H1 (cell line): ENCODE measurements around the gene ZNF18.
A peak's percentile ranks its signal among the peaks of the same experiment; 100 is the strongest.

Experiments used
- ASH2L ChIP-seq: fragments of 200-600, 300-600 bp; sonication (generic); IDR thresholded peaks from one replicate; pipeline ENCODE4 v1.7.1; 2017; ENCODE audit warnings: low read length
- BRCA1 ChIP-seq: IDR thresholded peaks from 2 replicates; pipeline ENCODE4 v1.6.1; 2012; ENCODE audit warnings: low read depth, low read length, improper control_type of control experiment
- CHD2 ChIP-seq: IDR thresholded peaks from 2 replicates; pipeline ENCODE4 v1.6.1; 2012; ENCODE audit warnings: low read length, improper control_type of control experiment
- EP300 ChIP-seq, 2 experiments: IDR thresholded peaks; 1 replicate in 1 of 2; 2 replicates in 1 of 2; pipeline ENCODE4 v1.6.1; 2011 to 2012; ENCODE audit warnings: low read depth in 2 of 2, low read length in 2 of 2, mild to moderate bottlenecking in 2 of 2, borderline replicate concordance in 1 of 2, inconsistent platforms in 1 of 2, moderate library complexity in 1 of 2
- EZH2 ChIP-seq: fragments of 200-600 bp; sonication (generic); IDR thresholded peaks from 2 replicates; pipeline ENCODE4 v1.7.1; 2012; ENCODE audit warnings: low read depth, mild to moderate bottlenecking, moderate library complexity, low read length, inconsistent platforms; ENCODE audit not compliant: severe bottlenecking
- POLR2A ChIP-seq, 2 experiments: IDR thresholded peaks; 1 replicate in 1 of 2; 2 replicates in 1 of 2; pipeline ENCODE4 v1.6.1; 2011; ENCODE audit warnings: low read depth in 2 of 2, low read length in 2 of 2, mild to moderate bottlenecking in 2 of 2; ENCODE audit errors: control extremely low read depth in 1 of 2
- RAD21 ChIP-seq, 2 experiments: IDR thresholded peaks in 1 of 2; conservative IDR thresholded peaks in 1 of 2; 2 replicates each; pipeline ENCODE4 v1.6.1; 2011; ENCODE audit warnings: low read depth in 2 of 2, low read length in 2 of 2, improper control_type of control experiment in 1 of 2, inconsistent platforms in 1 of 2, mild to moderate bottlenecking in 1 of 2, moderate library complexity in 1 of 2
- RXRA ChIP-seq: IDR thresholded peaks from 2 replicates; pipeline ENCODE4 v1.6.1; 2011; ENCODE audit warnings: low read depth, mild to moderate bottlenecking, low read length, moderate library complexity; ENCODE audit not compliant: insufficient read depth
- SIN3A ChIP-seq, 2 experiments: IDR thresholded peaks in 1 of 2; conservative IDR thresholded peaks in 1 of 2; 2 replicates each; pipeline ENCODE4 v1.6.1; 2011 to 2012; ENCODE audit warnings: low read length in 2 of 2, improper control_type of control experiment in 1 of 2, low read depth in 1 of 2, mild to moderate bottlenecking in 1 of 2
- SP1 ChIP-seq: IDR thresholded peaks from 2 replicates; pipeline ENCODE4 v1.6.1; 2011; ENCODE audit warnings: low read depth, low read length
- SP2 ChIP-seq: IDR thresholded peaks from 2 replicates; pipeline ENCODE4 v1.6.1; 2012; ENCODE audit warnings: mild to moderate bottlenecking, low read length, inconsistent platforms
- TF ChIP-seq, protein P1 (sequence below), 3 experiments: IDR thresholded peaks; 1 replicate in 2 of 3; 2 replicates in 1 of 3; pipeline versions ENCODE4 v1.5.1 to v1.6.1; 2011; ENCODE audit warnings: low read length in 3 of 3, mild to moderate bottlenecking in 3 of 3, inconsistent platforms in 2 of 3, low read depth in 1 of 3, moderate library complexity in 1 of 3; ENCODE audit not compliant: insufficient read depth in 1 of 3; ENCODE audit errors: control extremely low read depth in 1 of 3
- TF ChIP-seq, protein P2 (sequence below): IDR thresholded peaks from 2 replicates; pipeline ENCODE4 v1.6.1; 2012; ENCODE audit warnings: inconsistent platforms
- TF ChIP-seq, protein P3 (sequence below): IDR thresholded peaks from 2 replicates; pipeline ENCODE4 v1.6.1; 2011; ENCODE audit warnings: low read depth, mild to moderate bottlenecking, low read length; ENCODE audit not compliant: insufficient read depth

DNA sequence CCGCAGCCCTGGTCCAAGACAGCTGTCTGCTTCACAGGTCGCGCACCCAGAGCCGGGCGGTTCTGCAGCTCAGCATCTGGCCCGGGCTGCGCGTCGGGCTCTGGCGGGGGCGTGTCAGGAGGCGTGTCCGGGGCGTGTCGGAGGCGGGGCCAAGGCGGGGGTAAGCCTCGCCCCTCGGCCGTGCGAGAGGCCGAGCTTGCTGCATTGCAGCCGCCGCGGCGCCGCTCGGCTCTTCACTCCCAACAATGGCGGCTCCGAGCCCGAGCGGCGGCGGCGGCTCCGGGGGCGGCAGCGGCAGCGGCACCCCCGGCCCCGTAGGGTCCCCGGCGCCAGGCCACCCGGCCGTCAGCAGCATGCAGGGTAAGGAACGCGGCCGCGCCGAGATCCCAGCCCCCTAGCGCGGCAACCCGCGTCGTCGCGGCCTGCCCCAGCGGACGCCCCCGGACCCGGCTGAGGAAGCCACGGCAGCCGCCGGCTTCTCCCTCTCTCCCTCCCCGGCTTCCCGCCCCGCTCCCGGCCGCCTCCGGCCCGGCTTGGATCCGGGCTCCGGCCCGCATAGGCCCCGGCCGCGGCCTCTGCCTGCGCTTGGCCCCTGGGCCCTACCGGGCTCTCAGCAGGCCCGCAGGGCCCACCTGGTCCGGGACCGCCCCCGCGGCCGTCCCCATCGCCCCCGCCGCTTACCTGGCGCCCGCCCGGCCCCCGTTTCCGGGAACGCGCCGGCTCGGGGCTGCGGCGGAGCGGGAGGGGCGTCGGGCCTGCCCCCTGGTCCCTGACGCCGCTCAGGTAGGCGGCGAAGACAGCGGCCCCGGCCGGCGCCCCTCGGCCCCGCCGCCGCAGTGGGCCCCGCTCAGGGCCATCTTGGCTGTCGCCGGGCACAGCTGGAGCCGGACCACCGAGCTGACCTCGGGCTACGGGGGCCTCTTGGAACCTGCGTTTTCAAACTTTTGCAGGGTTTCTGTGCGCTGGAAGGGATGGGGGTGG lies 23.7 kb upstream of the ZNF18 start, which contains the start of gene MAP2K4:
- TF ChIP-seq BRCA1 (no peak), RXRA (no peak), CHD2 (no peak), EZH2 (no peak), SP2 (no peak), SIN3A (conservative IDR thresholded peaks at IDR 0.05 in 1 of 2, IDR thresholded peaks at IDR 0.05 in 1 of 2; ENCODE audit: low read depth in 1 of 2, low read length in 2 of 2) (peak; percentile 29 to 50; a peak in 1 of 4 replicates), POLR2A (IDR thresholded peaks at IDR 0.05; ENCODE audit: control extremely low read depth in 1 of 2, low read depth in 2 of 2, low read length in 2 of 2) (peak; percentile 96 to 97), EP300 (IDR thresholded peaks at IDR 0.05; ENCODE audit: borderline replicate concordance in 1 of 2, low read depth in 2 of 2, low read length in 2 of 2) (peak in 1 of 2 experiments; percentile 19; a peak in 1 of 3 replicates), SP1 (0 out of 2 replicates have a peak, but pooled peaks have one; percentile 63), RAD21 (IDR thresholded peaks at IDR 0.05 in 1 of 2, conservative IDR thresholded peaks at IDR 0.05 in 1 of 2; ENCODE audit: low read depth in 2 of 2, low read length in 2 of 2) (no peak), ASH2L (peak; percentile 65)
- TF ChIP-seq, protein P1, sequence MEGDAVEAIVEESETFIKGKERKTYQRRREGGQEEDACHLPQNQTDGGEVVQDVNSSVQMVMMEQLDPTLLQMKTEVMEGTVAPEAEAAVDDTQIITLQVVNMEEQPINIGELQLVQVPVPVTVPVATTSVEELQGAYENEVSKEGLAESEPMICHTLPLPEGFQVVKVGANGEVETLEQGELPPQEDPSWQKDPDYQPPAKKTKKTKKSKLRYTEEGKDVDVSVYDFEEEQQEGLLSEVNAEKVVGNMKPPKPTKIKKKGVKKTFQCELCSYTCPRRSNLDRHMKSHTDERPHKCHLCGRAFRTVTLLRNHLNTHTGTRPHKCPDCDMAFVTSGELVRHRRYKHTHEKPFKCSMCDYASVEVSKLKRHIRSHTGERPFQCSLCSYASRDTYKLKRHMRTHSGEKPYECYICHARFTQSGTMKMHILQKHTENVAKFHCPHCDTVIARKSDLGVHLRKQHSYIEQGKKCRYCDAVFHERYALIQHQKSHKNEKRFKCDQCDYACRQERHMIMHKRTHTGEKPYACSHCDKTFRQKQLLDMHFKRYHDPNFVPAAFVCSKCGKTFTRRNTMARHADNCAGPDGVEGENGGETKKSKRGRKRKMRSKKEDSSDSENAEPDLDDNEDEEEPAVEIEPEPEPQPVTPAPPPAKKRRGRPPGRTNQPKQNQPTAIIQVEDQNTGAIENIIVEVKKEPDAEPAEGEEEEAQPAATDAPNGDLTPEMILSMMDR (IDR thresholded peaks at IDR 0.05; ENCODE audit: control extremely low read depth in 1 of 3, insufficient read depth in 1 of 3, low read depth in 1 of 3, low read length in 3 of 3) = no peak
- TF ChIP-seq, protein P2, sequence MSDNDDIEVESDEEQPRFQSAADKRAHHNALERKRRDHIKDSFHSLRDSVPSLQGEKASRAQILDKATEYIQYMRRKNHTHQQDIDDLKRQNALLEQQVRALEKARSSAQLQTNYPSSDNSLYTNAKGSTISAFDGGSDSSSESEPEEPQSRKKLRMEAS = 0 out of 2 replicates have a peak, but pooled peaks have one; percentile 28
- TF ChIP-seq, protein P3, sequence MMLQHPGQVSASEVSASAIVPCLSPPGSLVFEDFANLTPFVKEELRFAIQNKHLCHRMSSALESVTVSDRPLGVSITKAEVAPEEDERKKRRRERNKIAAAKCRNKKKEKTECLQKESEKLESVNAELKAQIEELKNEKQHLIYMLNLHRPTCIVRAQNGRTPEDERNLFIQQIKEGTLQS = no peak
